PC-3 (cell line): Measurements from ENCODE around the gene HIPK2. TPM values are rescaled to one million over a fixed set of nuclear protein-coding genes. Genes with fewer than 3 reads are reported as not detected.

Experiments
- ATAC-seq: fragments of 200-7000 bp; cut with Tn5 transposase; 2 replicates; pipeline ENCODE4 v1.9.1; 2020; ENCODE audit warnings: mild to moderate bottlenecking, moderate library complexity
- BruUV-seq: library from RNA; stranded (reverse); fragments of 400-500 nt; replicated peaks from 2 replicates; lab custom pipeline; 2021; lab: Mats Ljungman, UMichigan
- CTCF ChIA-PET: fragments of 300-600 bp; sonication (Branson Sonifier 250); formaldehyde crosslinking; loops from one replicate; lab custom pipeline; 2022; ENCODE audit warnings: antibody characterized with exemption; lab: Charles Lee
- POLR2A ChIA-PET: fragments of 300-600 bp; sonication (Branson Sonifier 250); formaldehyde crosslinking; loops from one replicate; lab custom pipeline; 2022; ENCODE audit warnings: antibody characterized with exemption; ENCODE audit not compliant: unreplicated experiment; lab: Charles Lee
- DNase-seq: peaks from one replicate; pipeline ENCODE4 v3.0.0-alpha.2; 2015
- H2AFZ ChIP-seq: fragments of 300-600 bp; sonication (generic); 2 replicates; pipeline ENCODE4 v1.6.0; 2016; ENCODE audit warnings: antibody characterized with exemption, low read length
- H3F3A ChIP-seq: fragments of 300-600 bp; sonication (generic); one replicate; pipeline ENCODE4 v1.6.0; 2017; ENCODE audit warnings: antibody characterized with exemption, low read length, control low read depth, mild to moderate bottlenecking; ENCODE audit not compliant: unreplicated experiment
- H3K27ac ChIP-seq: fragments of 300-600 bp; sonication (generic); 2 replicates; pipeline ENCODE4 v1.5.1; 2016; ENCODE audit warnings: mild to moderate bottlenecking, low read length
- H3K27me3 ChIP-seq: fragments of 300-600 bp; sonication (generic); 2 replicates; pipeline ENCODE4 v1.6.1; 2016; ENCODE audit warnings: low read length, mixed read lengths
- H3K36me3 ChIP-seq: fragments of 300-600 bp; sonication (generic); 2 replicates; pipeline ENCODE4 v1.6.1; 2016; ENCODE audit warnings: low read depth, mixed run types, low read length, mixed read lengths
- H3K4me1 ChIP-seq: fragments of 300-600 bp; sonication (generic); 2 replicates; pipeline ENCODE4 v1.5.1; 2016; ENCODE audit warnings: low read length; ENCODE audit not compliant: insufficient read depth
- H3K4me2 ChIP-seq: fragments of 300-600 bp; sonication (generic); 2 replicates; pipeline ENCODE4 v1.6.0; 2016; ENCODE audit warnings: low read length
- H3K4me3 ChIP-seq: fragments of 300-600 bp; sonication (generic); 2 replicates; pipeline ENCODE4 v1.5.1; 2016; ENCODE audit warnings: mild to moderate bottlenecking, low read length, mixed read lengths
- H3K79me2 ChIP-seq: fragments of 300-600 bp; sonication (generic); 2 replicates; pipeline ENCODE4 v1.6.1; 2017; ENCODE audit warnings: low read length, mixed read lengths
- H3K9ac ChIP-seq: fragments of 300-600 bp; sonication (generic); 2 replicates; pipeline ENCODE4 v1.6.0; 2016; ENCODE audit warnings: mild to moderate bottlenecking, low read length
- H3K9me2 ChIP-seq: fragments of 300-600 bp; sonication (generic); replicated peaks from 2 replicates; pipeline ENCODE4 v1.6.1; 2016; ENCODE audit warnings: mixed run types, low read length, mixed read lengths
- H3K9me3 ChIP-seq: fragments of 300-600 bp; sonication (generic); 2 replicates; pipeline ENCODE4 v1.6.1; 2016; ENCODE audit warnings: low read length, mixed read lengths
- H4K20me1 ChIP-seq: fragments of 300-600 bp; sonication (generic); 2 replicates; pipeline ENCODE4 v1.6.1; 2016; ENCODE audit warnings: low read length, mixed read lengths
- CTCF ChIP-seq: fragments of 300-600 bp; sonication (generic); conservative IDR thresholded peaks from 2 replicates; pipeline ENCODE4 v1.5.1; 2017; ENCODE audit warnings: antibody characterized with exemption, low read depth, mild to moderate bottlenecking, low read length
- EZH2 ChIP-seq: fragments of 300-600 bp; sonication (generic); IDR thresholded peaks from one replicate; pipeline ENCODE4 v1.6.1; 2017; ENCODE audit warnings: antibody characterized with exemption, mild to moderate bottlenecking, low read length; ENCODE audit not compliant: unreplicated experiment
- EZH2phosphoT487 ChIP-seq: fragments of 300-600 bp; sonication (generic); IDR thresholded peaks from 2 replicates; pipeline ENCODE4 v1.6.1; 2018; ENCODE audit warnings: mild to moderate bottlenecking, antibody characterized with exemption, low read length, borderline replicate concordance
- intact Hi-C: fragments of 100-400 bp; cut with micrococcal nuclease; formaldehyde crosslinking; loops from 2 replicates; pipeline ENCODE4 v1.9.0; 2023
- total RNA-seq: library from RNA; depleted of rRNA; stranded (reverse); fragments of >200 nt; gene quantifications from 2 replicates; pipeline ENCODE4 v1.2.3, GENCODE V29; 2014

HIPK2 gene
- total RNA-seq, 1 experiment from 2014 or later, result 38.1 TPM

GRCh38 chr7:139699640-139700504 is 77.9 kb downstream of the HIPK2 start:
- POLR2A ChIA-PET, result no interaction called here

GRCh38 chr7:139698844-139699243 is 79.0 kb downstream of the HIPK2 start:
- H3K36me3 ChIP-seq, result peaks cover 50% of the 10 kb centered on the region
- TF ChIP-seq EZH2 (no peak), EZH2phosphoT487 (no peak), CTCF (no peak)
- no peak overlapping the region for H3K27ac ChIP-seq
- CTCF ChIA-PET, result no interaction called here
- H2AFZ ChIP-seq, result no peak overlapping the region
- intact Hi-C loops, result no loop called here
- H3K9me2 ChIP-seq, result no peaks in the 10 kb centered on the region
- no peaks in the 10 kb centered on the region for H3K9me3 ChIP-seq
- no peaks in the 10 kb centered on the region for H3F3A ChIP-seq
- no peak overlapping the region for H3K9ac ChIP-seq
- no peaks in the 10 kb centered on the region; the same call in 1 of the 2 replicates for H3K4me1 ChIP-seq
- no peak for DNase-seq
- ATAC-seq, result no peak
- no peak overlapping the region for H3K4me3 ChIP-seq
- POLR2A ChIA-PET, result no interaction called here
- no peaks in the 10 kb centered on the region for H3K27me3 ChIP-seq
- peaks cover 9% of the 10 kb centered on the region for H4K20me1 ChIP-seq
- BruUV-seq, result no TSS peak
- no peak overlapping the region for H3K4me2 ChIP-seq
- H3K79me2 ChIP-seq, result peaks cover 98% of the 10 kb centered on the region

More at GRCh38 chr7:139699640-139700504, 77.9 kb downstream of the HIPK2 start:
- no peaks in the 10 kb centered on the region; the same call in 1 of the 2 replicates for H3K4me1 ChIP-seq
- no peaks in the 10 kb centered on the region for H3K9me3 ChIP-seq
- ATAC-seq, result no peak
- no TSS peak for BruUV-seq
- no peak overlapping the region for H3K4me3 ChIP-seq
- TF ChIP-seq EZH2 (no peak), EZH2phosphoT487 (no peak), CTCF (peak; percentile 33; the same call in 1 of the 2 replicates)
- H3K36me3 ChIP-seq, result peaks cover 46% of the 10 kb centered on the region
- H3K9ac ChIP-seq, result no peak overlapping the region
- CTCF ChIA-PET, result no interaction called here
- no peaks in the 10 kb centered on the region for H3K27me3 ChIP-seq
- no peak for DNase-seq
- H3K4me2 ChIP-seq, result no peak overlapping the region
- H3F3A ChIP-seq, result no peaks in the 10 kb centered on the region
- peaks cover 9% of the 10 kb centered on the region for H4K20me1 ChIP-seq
- H3K9me2 ChIP-seq, result no peaks in the 10 kb centered on the region
- H3K27ac ChIP-seq, result no peak overlapping the region
- intact Hi-C loops, result no loop called here
- peaks cover 98% of the 10 kb centered on the region for H3K79me2 ChIP-seq
- H2AFZ ChIP-seq, result no peak overlapping the region

GRCh38 chr7:139698278-139698677 is 79.5 kb downstream of the HIPK2 start:
- intact Hi-C loops, result no loop called here
- H3K27ac ChIP-seq, result no peak overlapping the region
- CTCF ChIA-PET, result no interaction called here
- no peak overlapping the region for H3K4me3 ChIP-seq
- H3K27me3 ChIP-seq, result no peaks in the 10 kb centered on the region
- H2AFZ ChIP-seq, result no peak overlapping the region
- POLR2A ChIA-PET, result no interaction called here
- H3K4me1 ChIP-seq, result no peaks in the 10 kb centered on the region; the same call in 1 of the 2 replicates
- ATAC-seq (no peak), DNase-seq (no peak)
- H3K9ac ChIP-seq, result no peak overlapping the region
- H3K4me2 ChIP-seq, result no peak overlapping the region
- peaks cover 55% of the 10 kb centered on the region for H3K36me3 ChIP-seq
- H3K9me3 ChIP-seq, result no peaks in the 10 kb centered on the region
- no TSS peak for BruUV-seq
- peaks cover 9% of the 10 kb centered on the region for H4K20me1 ChIP-seq
- peaks cover 98% of the 10 kb centered on the region for H3K79me2 ChIP-seq
- H3F3A ChIP-seq, result no peaks in the 10 kb centered on the region
- H3K9me2 ChIP-seq, result no peaks in the 10 kb centered on the region
- no peak for TF ChIP-seq CTCF
- no peak for TF ChIP-seq EZH2
- no peak for TF ChIP-seq EZH2phosphoT487
